Thyroid gland (tissue), 4 donors: ENCODE data around the gene SLC22A12. TPM values are rescaled to one million over a fixed set of nuclear protein-coding genes. Genes with fewer than 3 reads are reported as not detected.
"Not testable (repeated sequence)": the region's sequence is repeated elsewhere in the genome, so short reads cannot be mapped to it uniquely, and the experiment has no call there.

Experiments
- DNase-seq, 2 donors: peaks; one replicate each; pipeline ENCODE4 v3.0.0-alpha.2; 2019
- H3K27ac ChIP-seq, 3 donors: fragments of 200-600 bp; sonication (generic); 1 replicate in 2 of 3; 2 replicates in 1 of 3; pipeline ENCODE4 v1.5.1; 2016 to 2019; ENCODE audit warnings: mild to moderate bottlenecking in 1 of 3, moderate library complexity in 1 of 3
- H3K27me3 ChIP-seq: fragments of 200-600 bp; sonication (generic); one replicate; pipeline ENCODE4 v1.5.1; 2019
- H3K36me3 ChIP-seq, 2 donors: fragments of 200-600 bp; sonication (generic); one replicate each; pipeline ENCODE4 v1.5.1; 2016 to 2019
- H3K4me1 ChIP-seq, 2 donors: fragments of 200-600 bp; sonication (generic); one replicate each; pipeline ENCODE4 v1.5.1; 2017 to 2019
- H3K4me3 ChIP-seq, 3 donors: fragments of 200-600 bp; sonication (generic); replicated peaks in 1 of 3; 1 replicate in 2 of 3; 2 replicates in 1 of 3; pipeline ENCODE4 v1.5.1; 2016; ENCODE audit warnings: mild to moderate bottlenecking in 1 of 3
- H3K9me3 ChIP-seq: fragments of 200-600 bp; sonication (generic); one replicate; pipeline ENCODE4 v1.5.1; 2017
- POLR2A ChIP-seq, 2 donors: fragments of 450-650 bp; IDR thresholded peaks; one replicate each; pipeline ENCODE4 v1.6.1; 2017; ENCODE audit warnings: antibody characterized with exemption in 2 of 2, mild to moderate bottlenecking in 2 of 2, moderate library complexity in 1 of 2
- WGBS, 2 donors: methylation state at CpG; one replicate each; pipeline ENCODE4 v1.1.5; 2017; 5-methylcytosine and 5-hydroxymethylcytosine counted together
- intact Hi-C: fragments of 100-400 bp; cut with DNase I; formaldehyde crosslinking; loops from one replicate; pipeline ENCODE4 v1.15.1; 2023
- total RNA-seq, 4 donors: library from RNA; depleted of rRNA; stranded (reverse); fragments of >200 nt; gene quantifications; one replicate each; pipeline ENCODE4 v1.2.3, GENCODE V29; 2016
- TF ChIP-seq, protein P1 (sequence below), 6 experiments: fragments of 200-600 bp in 3 of 6; fragments of 450-650 bp in 3 of 6; sonication (generic) in 3 of 6; IDR thresholded peaks; one replicate each; pipeline ENCODE4 v1.5.1; 2016 to 2019; ENCODE audit warnings: antibody characterized with exemption in 6 of 6, mild to moderate bottlenecking in 2 of 6, inconsistent platforms in 1 of 6, moderate library complexity in 1 of 6

Gene SLC22A12
- total RNA-seq, 4 donors from 2014 or later: not detected

GRCh38 chr11:64593156-64594105 is 2.4 kb downstream of the SLC22A12 start:
- WGBS, 2 donors: 76 to 90% methylated on average over 10 to 32 of the region's 32 CpGs
- intact Hi-C loops: no loop called here
- DNase-seq: no peak

DNA sequence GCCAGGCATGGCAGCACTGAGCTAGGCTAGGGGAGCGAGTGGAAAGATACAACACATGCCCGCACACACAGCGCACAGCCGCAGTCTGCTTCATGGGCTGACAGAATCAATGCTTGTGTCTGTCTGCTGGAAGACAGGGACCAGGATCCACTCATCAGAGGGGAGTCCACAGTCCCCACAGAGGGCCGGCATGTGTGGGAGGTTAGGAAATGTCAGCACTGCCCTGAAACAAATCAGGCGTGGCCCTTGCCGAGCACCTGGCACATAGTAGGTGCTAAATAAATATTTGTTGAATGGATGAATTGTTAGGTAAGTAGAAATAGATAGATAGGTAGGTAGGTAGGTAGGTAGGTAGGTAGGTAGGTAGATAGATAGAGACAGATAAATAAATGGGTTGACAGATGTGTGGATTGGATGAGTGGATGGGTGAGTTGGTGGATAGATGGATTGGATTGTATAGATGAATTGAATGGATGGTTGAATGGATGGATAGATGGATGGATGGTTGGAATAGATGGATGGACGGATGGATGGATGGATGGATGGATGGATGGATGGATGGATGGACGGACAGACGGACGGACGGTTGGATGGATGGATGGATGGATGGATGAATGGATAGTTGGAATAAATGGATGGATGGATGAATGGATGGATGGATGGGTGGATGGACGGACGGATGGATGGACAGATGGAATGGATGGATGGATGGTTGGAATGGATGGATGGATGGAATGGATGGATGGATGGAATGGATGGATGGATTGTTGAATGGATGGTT is 3.3 kb downstream of the SLC22A12 start:
- H3K9me3 ChIP-seq: no peaks in the 10 kb centered on the region
- TF ChIP-seq, protein P1, sequence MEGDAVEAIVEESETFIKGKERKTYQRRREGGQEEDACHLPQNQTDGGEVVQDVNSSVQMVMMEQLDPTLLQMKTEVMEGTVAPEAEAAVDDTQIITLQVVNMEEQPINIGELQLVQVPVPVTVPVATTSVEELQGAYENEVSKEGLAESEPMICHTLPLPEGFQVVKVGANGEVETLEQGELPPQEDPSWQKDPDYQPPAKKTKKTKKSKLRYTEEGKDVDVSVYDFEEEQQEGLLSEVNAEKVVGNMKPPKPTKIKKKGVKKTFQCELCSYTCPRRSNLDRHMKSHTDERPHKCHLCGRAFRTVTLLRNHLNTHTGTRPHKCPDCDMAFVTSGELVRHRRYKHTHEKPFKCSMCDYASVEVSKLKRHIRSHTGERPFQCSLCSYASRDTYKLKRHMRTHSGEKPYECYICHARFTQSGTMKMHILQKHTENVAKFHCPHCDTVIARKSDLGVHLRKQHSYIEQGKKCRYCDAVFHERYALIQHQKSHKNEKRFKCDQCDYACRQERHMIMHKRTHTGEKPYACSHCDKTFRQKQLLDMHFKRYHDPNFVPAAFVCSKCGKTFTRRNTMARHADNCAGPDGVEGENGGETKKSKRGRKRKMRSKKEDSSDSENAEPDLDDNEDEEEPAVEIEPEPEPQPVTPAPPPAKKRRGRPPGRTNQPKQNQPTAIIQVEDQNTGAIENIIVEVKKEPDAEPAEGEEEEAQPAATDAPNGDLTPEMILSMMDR (IDR thresholded peaks at IDR 0.05): no peak
- TF ChIP-seq POLR2A (IDR thresholded peaks at IDR 0.05): no peak
- intact Hi-C loops: no loop called here
- WGBS, 2 donors: 84 to 92% methylated on average over 12 to 14 of the region's 14 CpGs
- no peak overlapping the region for H3K4me3 ChIP-seq
- H3K4me1 ChIP-seq: no peaks in the 10 kb centered on the region
- no peaks in the 10 kb centered on the region for H3K27me3 ChIP-seq
- H3K36me3 ChIP-seq: no peaks in the 10 kb centered on the region
- no peak overlapping the region for H3K27ac ChIP-seq
- no peak for DNase-seq

More at GRCh38 chr11:64593156-64594105, 2.4 kb downstream of the SLC22A12 start:
- Histone ChIP-seq H3K36me3 (no peaks in the 10 kb centered on the region), H3K4me3 (no peak overlapping the region), H3K27ac (no peak overlapping the region), H3K9me3 (no peaks in the 10 kb centered on the region), H3K27me3 (no peaks in the 10 kb centered on the region), H3K4me1 (no peaks in the 10 kb centered on the region)
- TF ChIP-seq, protein P1 (IDR thresholded peaks at IDR 0.05): no peak
- TF ChIP-seq POLR2A (IDR thresholded peaks at IDR 0.05): no peak

GRCh38 chr11:64595922-64596321 is 4.9 kb downstream of the SLC22A12 start:
- WGBS, 2 donors: 70 to 82% methylated on average over 1 of the region's 1 CpG
- H3K27me3 ChIP-seq, DNase-seq, H3K36me3 ChIP-seq, H3K27ac ChIP-seq, H3K4me1 ChIP-seq, H3K9me3 ChIP-seq, H3K4me3 ChIP-seq, intact Hi-C loops: not testable (repeated sequence)

DNA sequence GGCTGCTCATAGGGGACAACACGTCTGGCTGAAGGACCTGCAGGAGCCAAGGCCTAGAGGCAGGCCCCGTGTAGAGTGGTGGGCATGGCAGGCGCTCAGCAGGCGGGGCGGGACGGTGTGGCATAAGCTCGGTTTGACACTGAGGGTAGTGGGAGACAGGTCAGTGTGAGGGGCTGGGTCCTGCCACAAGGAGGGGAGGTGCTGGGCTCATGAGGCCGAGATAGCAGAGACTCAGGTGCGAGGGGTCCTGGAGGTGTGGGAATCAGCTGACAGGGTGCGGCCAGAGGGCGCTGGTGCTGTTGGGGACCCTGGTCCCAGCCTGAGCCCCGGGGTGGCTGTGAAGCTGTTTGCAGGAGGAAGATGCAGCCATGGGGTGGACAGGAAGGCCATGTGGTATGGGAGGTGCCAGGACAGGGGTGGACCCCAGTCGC is 6.7 kb downstream of the SLC22A12 start:
- Histone ChIP-seq H3K27me3 (no peaks in the 10 kb centered on the region), H3K4me1 (no peaks in the 10 kb centered on the region), H3K36me3 (no peaks in the 10 kb centered on the region), H3K4me3 (no peak overlapping the region), H3K9me3 (no peaks in the 10 kb centered on the region), H3K27ac (no peak overlapping the region)
- no peak for TF ChIP-seq POLR2A (IDR thresholded peaks at IDR 0.05)
- TF ChIP-seq, protein P1 (IDR thresholded peaks at IDR 0.05): no peak
- WGBS, 2 donors: 88 to 90% methylated on average over 13 of the region's 13 CpGs
- no peak for DNase-seq
- intact Hi-C loops: no loop called here

DNA sequence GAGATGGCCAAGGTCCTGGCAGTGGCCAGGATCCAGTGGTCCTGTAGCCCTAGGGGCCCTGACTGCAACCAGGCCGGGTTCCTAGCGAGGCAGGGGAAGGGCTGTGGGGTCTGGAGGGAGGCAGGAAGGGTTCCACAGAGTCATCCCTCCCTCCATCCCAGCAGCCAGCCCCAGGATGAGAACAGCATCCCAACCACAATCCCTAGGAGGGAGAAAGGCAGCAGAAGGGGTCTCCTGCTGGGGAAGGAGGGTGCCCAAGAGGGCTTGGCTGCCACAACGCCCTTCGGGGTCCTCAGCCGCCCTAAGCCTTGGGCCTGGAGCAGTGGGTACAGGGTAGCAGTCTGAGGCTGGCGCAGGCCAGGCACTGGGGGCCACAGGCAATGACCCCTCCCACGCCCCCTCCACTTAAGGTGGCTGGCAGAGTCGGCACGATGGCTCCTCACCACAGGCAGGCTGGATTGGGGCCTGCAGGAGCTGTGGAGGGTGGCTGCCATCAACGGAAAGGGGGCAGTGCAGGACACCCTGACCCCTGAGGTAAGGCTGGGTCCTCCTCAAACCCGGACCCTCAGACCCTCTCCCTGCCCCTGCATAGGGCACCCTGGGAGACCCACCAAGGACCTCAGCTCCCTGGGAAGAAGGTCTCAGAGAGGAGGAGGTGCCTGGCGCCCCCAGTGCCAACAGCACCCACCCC is 7.2 kb downstream of the SLC22A12 start:
- intact Hi-C loops: no loop called here
- no peak overlapping the region for H3K27ac ChIP-seq
- no peak overlapping the region for H3K4me3 ChIP-seq
- H3K36me3 ChIP-seq: no peaks in the 10 kb centered on the region
- TF ChIP-seq POLR2A (IDR thresholded peaks at IDR 0.05): no peak
- TF ChIP-seq, protein P1 (IDR thresholded peaks at IDR 0.05): no peak
- DNase-seq: no peak
- H3K4me1 ChIP-seq: no peaks in the 10 kb centered on the region
- 93 to 100% methylated on average over 1 to 9 of the region's 12 CpGs for WGBS, 2 donors
- H3K9me3 ChIP-seq: no peaks in the 10 kb centered on the region
- H3K27me3 ChIP-seq: no peaks in the 10 kb centered on the region
